ENCODE data around the gene FBN2. TPM values are rescaled to one million over a fixed set of nuclear protein-coding genes. Genes with fewer than 3 reads are reported as not detected.

FBN2 gene
- total RNA-seq, 4 donors from 2014 or later, result 0.24 to 1.3 (median 0.89) TPM

DNA sequence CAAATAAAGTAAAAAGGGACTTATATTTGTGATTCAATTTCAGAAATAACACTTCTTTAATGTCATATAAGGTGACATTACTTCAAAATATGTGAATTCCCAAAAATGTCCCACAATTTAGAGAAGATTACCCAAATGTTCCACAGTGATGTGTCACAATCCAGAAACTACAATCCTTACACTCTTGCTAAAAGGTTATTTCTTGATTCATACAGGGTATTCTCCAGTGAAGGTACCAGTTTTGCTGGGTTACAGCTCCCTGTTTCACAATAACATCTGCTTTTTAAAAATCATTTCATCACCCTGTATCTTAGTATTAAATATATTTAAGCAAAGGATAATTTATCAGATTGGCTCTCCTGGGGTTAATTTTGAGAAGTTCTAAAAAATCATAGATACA lies 11.0 kb downstream of the FBN2 start:
- Histone ChIP-seq H3K36me3 (no peaks in the 10 kb centered on the region), H3K27ac (no peak overlapping the region), H3K4me1 (no peaks in the 10 kb centered on the region), H3K9me3 (no peaks in the 10 kb centered on the region), H3K27me3 (no peaks in the 10 kb centered on the region), H3K4me3 (no peak overlapping the region)
- DNase-seq (ENCODE audit: low spot score in 2 of 2), result no peak
- no peak for TF ChIP-seq POLR2A (IDR thresholded peaks at IDR 0.05)
- TF ChIP-seq POLR2AphosphoS5 (IDR thresholded peaks at IDR 0.05), result no peak
- no peak for TF ChIP-seq CTCF (IDR thresholded peaks at IDR 0.05)
- no peak for TF ChIP-seq EP300 (IDR thresholded peaks at IDR 0.05)

DNA sequence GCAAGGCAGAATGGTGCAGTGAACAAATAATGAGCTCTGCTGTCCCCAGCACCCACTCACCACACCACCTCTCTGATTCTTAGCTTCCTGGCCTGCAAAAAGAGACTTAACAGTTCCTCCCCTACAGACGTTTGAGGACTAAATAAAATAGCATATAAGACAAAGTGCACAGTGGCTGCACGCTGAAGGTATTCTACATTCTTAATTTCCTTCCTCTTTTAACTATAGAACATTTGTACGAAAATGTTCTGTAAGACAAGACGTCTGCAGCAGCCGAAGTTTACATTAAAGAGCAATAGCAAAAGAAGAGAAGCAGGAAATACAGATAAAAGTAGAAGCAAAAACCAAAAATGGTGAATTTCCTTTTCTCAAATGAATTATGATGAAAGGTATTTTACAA lies 15.7 kb downstream of the FBN2 start:
- no peak for DNase-seq (ENCODE audit: low spot score in 2 of 2)
- no peaks in the 10 kb centered on the region for H3K27me3 ChIP-seq
- WGBS, result 63% methylated on average over 5 of the region's 5 CpGs
- no peaks in the 10 kb centered on the region for H3K9me3 ChIP-seq
- no peak for TF ChIP-seq EP300 (IDR thresholded peaks at IDR 0.05)
- TF ChIP-seq POLR2AphosphoS5 (IDR thresholded peaks at IDR 0.05), result no peak
- TF ChIP-seq CTCF (IDR thresholded peaks at IDR 0.05), result no peak
- no peak for TF ChIP-seq POLR2A (IDR thresholded peaks at IDR 0.05)
- no peaks in the 10 kb centered on the region for H3K36me3 ChIP-seq
- H3K4me3 ChIP-seq, result no peak overlapping the region
- H3K4me1 ChIP-seq, result no peaks in the 10 kb centered on the region
- no peak overlapping the region for H3K27ac ChIP-seq

GRCh38 chr5:128519827-128520226 lies 18.2 kb downstream of the FBN2 start:
- no peak for DNase-seq (ENCODE audit: low spot score in 2 of 2)
- Histone ChIP-seq H3K9me3 (no peaks in the 10 kb centered on the region), H3K27ac (no peak overlapping the region), H3K27me3 (no peaks in the 10 kb centered on the region), H3K4me1 (no peaks in the 10 kb centered on the region), H3K36me3 (no peaks in the 10 kb centered on the region), H3K4me3 (no peak overlapping the region)
- TF ChIP-seq POLR2A (IDR thresholded peaks at IDR 0.05) (no peak), POLR2AphosphoS5 (IDR thresholded peaks at IDR 0.05) (no peak), EP300 (IDR thresholded peaks at IDR 0.05) (no peak), CTCF (IDR thresholded peaks at IDR 0.05) (no peak)
- WGBS, result 83% methylated on average over 1 of the region's 1 CpG

- Histone ChIP-seq H3K4me3 (no peak overlapping the region), H3K27me3 (no peaks in the 10 kb centered on the region), H3K27ac (no peak overlapping the region), H3K4me1 (no peaks in the 10 kb centered on the region), H3K36me3 (no peaks in the 10 kb centered on the region), H3K9me3 (no peaks in the 10 kb centered on the region)
- DNase-seq (ENCODE audit: low spot score in 2 of 2), result no peak
- WGBS, result 59% methylated on average over 1 of the region's 1 CpG
- TF ChIP-seq CTCF (IDR thresholded peaks at IDR 0.05), result no peak
These were observed 21.1 kb downstream of the FBN2 start for GRCh38 chr5:128516978-128517377.

DNA sequence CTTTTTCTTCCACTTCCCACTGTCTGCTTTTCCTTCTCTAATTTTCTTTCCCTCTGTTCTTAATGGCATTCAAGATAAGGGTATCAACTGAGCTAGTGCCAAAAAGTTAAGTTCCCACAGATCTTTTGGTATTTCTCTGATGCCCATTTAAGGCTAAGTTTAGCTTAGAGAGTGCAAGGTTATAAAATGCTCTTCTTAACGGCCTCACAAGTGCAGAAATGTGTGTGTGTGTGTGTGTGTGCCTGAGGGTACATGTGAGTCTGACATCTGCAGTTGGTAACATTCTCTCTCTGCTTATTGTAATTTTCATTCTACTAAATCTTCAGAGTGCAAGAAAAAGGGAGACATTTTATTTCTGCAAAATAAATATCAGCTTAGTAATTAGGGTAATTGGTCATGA lies 24.2 kb downstream of the FBN2 start:
- TF ChIP-seq POLR2AphosphoS5 (IDR thresholded peaks at IDR 0.05) (no peak), CTCF (IDR thresholded peaks at IDR 0.05) (no peak), EP300 (IDR thresholded peaks at IDR 0.05) (no peak), POLR2A (IDR thresholded peaks at IDR 0.05) (no peak)
- DNase-seq (ENCODE audit: low spot score in 2 of 2), result no peak

More for the DNA sequence above, 24.2 kb downstream of the FBN2 start:
- no peaks in the 10 kb centered on the region for H3K9me3 ChIP-seq
- no peak overlapping the region for H3K27ac ChIP-seq
- 4% methylated on average over 1 of the region's 1 CpG for WGBS
- H3K27me3 ChIP-seq, result no peaks in the 10 kb centered on the region
- no peaks in the 10 kb centered on the region for H3K36me3 ChIP-seq
- no peak overlapping the region for H3K4me3 ChIP-seq
- no peaks in the 10 kb centered on the region for H3K4me1 ChIP-seq
